ENCODE results near the gene CLSTN2. TPM values are rescaled to one million over a fixed set of nuclear protein-coding genes. Genes with fewer than 3 reads are reported as not detected.

Gene CLSTN2
- total and polyA plus RNA-seq, 2 of the 13 experiments (the other 11 are each of a cell fraction or from before 2014, with no cell fraction given), result not detected

DNA sequence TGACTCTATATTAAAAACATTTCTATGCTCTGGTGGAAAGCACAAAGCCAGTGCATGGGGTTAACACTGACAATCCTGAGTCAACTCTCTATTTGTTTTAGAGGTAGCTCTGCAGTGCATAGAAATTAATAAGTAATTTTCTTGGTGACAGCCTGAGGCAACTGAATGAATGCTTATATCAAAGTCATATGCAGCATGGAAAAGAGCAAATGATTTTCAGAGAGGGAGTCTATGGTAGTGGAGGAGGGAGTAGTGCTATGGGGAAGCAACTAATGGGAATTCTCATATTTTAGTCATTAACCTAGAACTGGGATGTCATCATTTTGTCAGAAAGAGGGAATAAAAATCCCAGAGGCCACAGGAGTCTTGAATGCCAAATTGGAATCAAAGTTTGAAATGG lies 99.1 kb downstream of the CLSTN2 start (continued):
- TF ChIP-seq ZNF30 (CRISPR knock-in tag; IDR thresholded peaks at IDR 0.05) (no peak), ZNF382 (CRISPR knock-in tag; IDR thresholded peaks at IDR 0.05; ENCODE audit: borderline replicate concordance) (no peak), CREM (IDR thresholded peaks at IDR 0.05) (no peak), CREM (CRISPR knock-in tag; IDR thresholded peaks at IDR 0.05) (no peak), ZNF550 (CRISPR knock-in tag; IDR thresholded peaks at IDR 0.05; ENCODE audit: borderline replicate concordance) (no peak), ZSCAN30 (CRISPR knock-in tag; IDR thresholded peaks at IDR 0.05) (no peak), CC2D1A (CRISPR knock-in tag; IDR thresholded peaks at IDR 0.05) (no peak)

DNA sequence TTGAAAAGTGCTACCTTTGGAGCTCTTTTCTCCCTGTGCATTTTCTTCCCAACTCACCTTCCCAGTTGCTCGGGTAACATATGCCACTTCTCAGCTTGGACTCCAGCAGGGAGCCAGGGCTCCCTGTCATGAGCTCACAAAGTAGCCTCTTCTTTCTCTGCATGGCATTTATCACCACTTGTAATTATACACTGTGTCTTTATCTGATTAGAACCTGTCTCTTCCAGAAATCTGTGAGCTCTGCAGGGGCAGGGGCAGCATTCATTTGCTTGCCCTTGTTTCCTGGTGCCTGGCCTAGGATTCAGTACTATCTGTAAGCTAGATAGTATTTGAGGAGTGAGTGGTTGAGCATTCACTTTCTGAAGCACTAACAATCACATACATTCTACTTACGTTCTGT lies 100.9 kb downstream of the CLSTN2 start:
- no peaks in the 10 kb centered on the region for H3K79me2 ChIP-seq (ENCODE audit: insufficient read depth, low read length)
- ChIA-PET POLR2A (no interaction called here), CTCF (ENCODE audit: low intra/inter-chr PET ratio, low total read pairs) (no interaction called here)
- H3K4me3 ChIP-seq (replicated peaks in 1 of 3; ENCODE audit: insufficient read depth in 1 of 3, low read depth in 2 of 3, low read length in 3 of 3), result no peak overlapping the region
- no peak for FAIRE-seq
- no peaks in the 10 kb centered on the region for H3K4me1 ChIP-seq (ENCODE audit: insufficient read depth, low read length)
- H3K27ac ChIP-seq (ENCODE audit: extremely low read length, insufficient read depth, low read length), result no peak overlapping the region
- DNase-seq (ENCODE audit: low spot score), result no peak
- no peaks in the 10 kb centered on the region for H3K9me3 ChIP-seq (ENCODE audit: low read length)
- no peaks in the 10 kb centered on the region for H3K36me3 ChIP-seq (replicated peaks in 1 of 2; ENCODE audit: control insufficient read depth in 1 of 2, insufficient read depth in 2 of 2, low read length in 2 of 2)
- no peaks in the 10 kb centered on the region for H4K20me1 ChIP-seq (ENCODE audit: insufficient read depth, low read length)
- no peak overlapping the region for H3K4me2 ChIP-seq (ENCODE audit: low read depth, low read length)
- intact Hi-C loops (cut with micrococcal nuclease; ENCODE audit: unreplicated experiment) (no loop called here), in situ Hi-C loops (cut with HindIII; ENCODE audit: extremely low pct_ligation_motif_present, low pct_unique_long_range_greater_than_20kb) (no loop called here)
- no TSS peak for BruUV-seq (replicated peaks)
- no peak overlapping the region for H2AFZ ChIP-seq (ENCODE audit: low read length)
- TF ChIP-seq ZNF382 (CRISPR knock-in tag; IDR thresholded peaks at IDR 0.05; ENCODE audit: borderline replicate concordance) (no peak), ETV5 (CRISPR knock-in tag; IDR thresholded peaks at IDR 0.05; ENCODE audit: borderline replicate concordance) (no peak), ZNF160 (CRISPR knock-in tag; IDR thresholded peaks at IDR 0.05) (no peak), AKNA (CRISPR knock-in tag; IDR thresholded peaks at IDR 0.05; ENCODE audit: borderline replicate concordance) (no peak), DDIT3 (CRISPR knock-in tag; IDR thresholded peaks at IDR 0.05) (no peak), TARDBP (CRISPR knock-in tag; IDR thresholded peaks at IDR 0.05) (no peak), MEIS1 (CRISPR knock-in tag; IDR thresholded peaks at IDR 0.05; ENCODE audit: borderline replicate concordance) (no peak), WIZ (CRISPR knock-in tag; IDR thresholded peaks at IDR 0.05) (no peak), KLF12 (CRISPR knock-in tag; IDR thresholded peaks at IDR 0.05; ENCODE audit: borderline replicate concordance) (no peak), ZNF598 (CRISPR knock-in tag; IDR thresholded peaks at IDR 0.05; ENCODE audit: borderline replicate concordance) (no peak), ZNF275 (CRISPR knock-in tag; IDR thresholded peaks at IDR 0.05; ENCODE audit: borderline replicate concordance) (no peak), TFDP1 (CRISPR knock-in tag; IDR thresholded peaks at IDR 0.05; ENCODE audit: borderline replicate concordance) (no peak)
- H3K9ac ChIP-seq (ENCODE audit: insufficient read depth, low read depth, low read length), result no peak overlapping the region
- no peaks in the 10 kb centered on the region for H3K27me3 ChIP-seq (ENCODE audit: control insufficient read depth in 1 of 2, insufficient read depth in 2 of 2, low read length in 2 of 2)
- WGBS (ENCODE audit: low lambda C conversion rate), result 3% methylated on average over 2 of the region's 2 CpGs
- ATAC-seq, result no peak
